VCaP (cell line): Measurements from ENCODE around the gene STRA8.

ENCODE experiments used
- H3K27ac ChIP-seq: fragments of 450-650 bp; 2 replicates; pipeline ENCODE4 v1.5.1; 2017
- CTCF ChIP-seq: fragments of 450-650 bp; conservative IDR thresholded peaks from 2 replicates; pipeline ENCODE4 v1.5.1; 2017; ENCODE audit warnings: mild to moderate bottlenecking, moderate library complexity

STRA8 gene

GRCh38 chr7:135213831-135214230 is 19.8 kb upstream of the STRA8 start:
- no peak for TF ChIP-seq CTCF
- H3K27ac ChIP-seq, result no peak overlapping the region

DNA sequence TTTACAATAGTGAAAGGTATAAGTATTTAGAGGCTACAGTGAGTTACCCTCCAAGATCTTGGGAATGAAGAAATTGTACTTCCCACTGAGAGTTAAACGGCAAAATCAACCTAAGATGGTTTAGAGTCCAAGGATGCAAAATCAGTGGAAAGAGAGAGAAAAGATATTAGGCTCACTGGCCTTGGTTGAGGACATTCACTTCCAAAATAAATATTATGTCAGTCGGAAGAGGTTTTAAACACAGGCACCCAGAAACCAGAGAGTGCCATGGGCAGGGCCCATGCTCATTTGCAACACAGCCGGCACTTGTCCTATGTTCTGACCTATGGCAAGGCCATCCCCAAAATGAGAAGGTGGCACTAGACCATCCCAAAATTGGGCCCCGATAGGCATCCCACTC is 18.5 kb upstream of the STRA8 start:
- H3K27ac ChIP-seq, result no peak overlapping the region
- TF ChIP-seq CTCF, result no peak

DNA sequence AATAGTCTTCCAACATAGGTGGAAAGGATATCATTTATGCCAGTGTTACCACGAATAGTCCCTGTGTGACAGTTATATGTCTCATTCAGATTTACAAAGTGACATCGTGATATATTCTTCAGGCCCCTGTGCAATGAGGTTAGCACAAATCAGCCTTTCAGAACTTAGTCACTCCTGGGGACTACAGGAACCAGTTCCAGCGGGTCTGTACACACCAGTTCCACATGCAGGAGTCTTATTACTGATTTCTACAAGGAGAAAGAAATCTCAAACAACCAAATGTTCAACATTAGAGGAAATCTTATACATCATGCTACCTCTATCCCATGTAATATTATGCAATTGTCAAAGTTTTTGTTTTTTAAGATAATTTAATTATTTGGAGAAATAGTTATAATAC is 17.9 kb upstream of the STRA8 start:
- no peak overlapping the region for H3K27ac ChIP-seq
- no peak for TF ChIP-seq CTCF

- no peak for TF ChIP-seq CTCF
- H3K27ac ChIP-seq, result peak overlapping the region; percentile 31
These were observed 15.8 kb upstream of the STRA8 start for GRCh38 chr7:135217645-135218509.

- no peak for TF ChIP-seq CTCF
- no peak overlapping the region for H3K27ac ChIP-seq
These were observed 9.6 kb upstream of the STRA8 start for GRCh38 chr7:135224027-135224426.

DNA sequence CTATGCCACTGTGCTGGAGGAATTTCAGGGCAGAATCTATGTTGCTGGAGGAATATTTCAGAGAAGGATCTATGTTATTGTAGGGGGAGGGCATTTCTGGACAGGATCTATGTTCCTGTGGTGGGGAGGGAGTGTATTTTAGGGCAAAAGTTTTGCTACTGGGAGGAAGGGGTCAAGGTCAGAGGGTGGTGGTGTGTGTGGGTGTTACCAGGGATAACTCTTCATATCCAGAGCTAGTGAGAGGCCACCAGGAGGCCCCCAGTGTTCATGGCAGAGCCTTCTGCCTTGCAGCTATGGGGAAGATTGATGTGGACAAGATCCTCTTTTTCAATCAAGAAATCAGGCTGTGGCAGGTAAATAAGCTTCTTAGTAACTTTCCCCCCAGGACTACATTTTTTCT is 2.0 kb upstream of the STRA8 start:
- TF ChIP-seq CTCF, result no peak
- H3K27ac ChIP-seq, result no peak overlapping the region

- no peak for TF ChIP-seq CTCF
- no peak overlapping the region for H3K27ac ChIP-seq
These were observed 1.6 kb upstream of the STRA8 start for GRCh38 chr7:135232087-135232486.
